Bronchial epithelial cell (primary cell): Measurements from ENCODE around the gene ADRM1. TPM values are rescaled to one million over a fixed set of nuclear protein-coding genes. Genes with fewer than 3 reads are reported as not detected.

Experiments used
- DNase-seq: peaks from one replicate; pipeline ENCODE4 v3.0.0-alpha.2; 2010; ENCODE audit warnings: low read depth
- FAIRE-seq: peaks from 2 replicates; lab custom pipeline; 2011; peaks lifted over from hg19 to GRCh38; lab: Jason Lieb, UNC
- H3K27me3 ChIP-seq: 2 replicates; pipeline ENCODE4 v1.5.1; 2011; ENCODE audit warnings: low read length; ENCODE audit not compliant: control insufficient read depth, insufficient read depth
- H3K36me3 ChIP-seq: 2 replicates; pipeline ENCODE4 v1.5.1; 2011; ENCODE audit warnings: low read length; ENCODE audit not compliant: control insufficient read depth, insufficient read depth
- H3K4me3 ChIP-seq: 2 replicates; pipeline ENCODE4 v1.5.1; 2011; ENCODE audit warnings: mild to moderate bottlenecking, low read depth, low read length, control low read depth
- CTCF ChIP-seq: IDR thresholded peaks from 2 replicates; pipeline ENCODE4 v1.5.1; 2011; ENCODE audit warnings: mild to moderate bottlenecking, moderate library complexity, low read length, control low read depth, inconsistent platforms; ENCODE audit not compliant: insufficient read depth, severe bottlenecking
- total RNA-seq: library from RNA; depleted of rRNA; stranded (reverse); fragments of >200 nt; gene quantifications from 2 replicates; pipeline ENCODE4 v1.2.1, GENCODE V29; 2014

Gene ADRM1
- total RNA-seq, 1 donor from 2014 or later: 145 TPM

GRCh38 chr20:62294516-62294915 is 8.3 kb upstream of the ADRM1 start:
- FAIRE-seq (no peak), DNase-seq (no peak)
- Histone ChIP-seq H3K4me3 (no peak overlapping the region), H3K27me3 (no peaks in the 10 kb centered on the region), H3K36me3 (peaks cover 27% of the 10 kb centered on the region)
- no peak for TF ChIP-seq CTCF

- Histone ChIP-seq H3K27me3 (no peaks in the 10 kb centered on the region), H3K4me3 (no peak overlapping the region), H3K36me3 (peaks cover 19% of the 10 kb centered on the region)
- DNase-seq: no peak
- FAIRE-seq: no peak
- TF ChIP-seq CTCF: no peak
These were observed 5.9 kb upstream of the ADRM1 start for GRCh38 chr20:62296724-62297448.

- TF ChIP-seq CTCF: no peak
- no peak overlapping the region for H3K4me3 ChIP-seq
- H3K27me3 ChIP-seq: no peaks in the 10 kb centered on the region
- peaks cover 17% of the 10 kb centered on the region for H3K36me3 ChIP-seq
- DNase-seq (no peak), FAIRE-seq (no peak)
These were observed 5.2 kb upstream of the ADRM1 start for GRCh38 chr20:62297449-62298227.

- peaks cover 17% of the 10 kb centered on the region for H3K36me3 ChIP-seq
- FAIRE-seq (no peak), DNase-seq (no peak)
- no peak for TF ChIP-seq CTCF
- H3K27me3 ChIP-seq: no peaks in the 10 kb centered on the region
- H3K4me3 ChIP-seq: no peak overlapping the region
These were observed 4.1 kb upstream of the ADRM1 start for GRCh38 chr20:62298577-62299249.

- H3K27me3 ChIP-seq: no peaks in the 10 kb centered on the region
- DNase-seq: no peak
- H3K4me3 ChIP-seq: no peak overlapping the region
- peaks cover 19% of the 10 kb centered on the region for H3K36me3 ChIP-seq
- FAIRE-seq: no peak
- TF ChIP-seq CTCF: no peak
These were observed 3.0 kb upstream of the ADRM1 start for GRCh38 chr20:62299666-62300236.
